ENCODE results near the gene OR7A10.

DNA sequence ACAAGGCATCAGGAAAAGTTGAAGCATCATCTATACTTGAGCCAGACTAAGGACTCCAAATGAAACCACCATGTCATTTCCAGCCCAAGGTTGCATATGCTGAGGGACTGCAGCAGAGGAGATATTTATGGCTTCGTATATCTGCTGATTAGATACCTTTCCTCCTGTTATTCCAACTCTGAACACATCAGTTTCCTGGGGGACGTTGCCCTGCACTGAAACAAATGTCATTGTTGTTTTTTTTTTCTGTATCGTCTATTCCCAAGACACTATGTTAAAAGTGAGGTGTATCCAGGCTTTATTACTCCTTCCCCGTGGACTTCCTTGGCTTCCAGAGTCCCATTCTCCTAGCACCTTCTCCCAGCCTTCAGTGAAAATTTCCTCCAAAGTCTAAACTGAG is 37.3 kb upstream of the OR7A10 start, which contains the start of gene OR7A17:
- TF ChIP-seq, protein P1, sequence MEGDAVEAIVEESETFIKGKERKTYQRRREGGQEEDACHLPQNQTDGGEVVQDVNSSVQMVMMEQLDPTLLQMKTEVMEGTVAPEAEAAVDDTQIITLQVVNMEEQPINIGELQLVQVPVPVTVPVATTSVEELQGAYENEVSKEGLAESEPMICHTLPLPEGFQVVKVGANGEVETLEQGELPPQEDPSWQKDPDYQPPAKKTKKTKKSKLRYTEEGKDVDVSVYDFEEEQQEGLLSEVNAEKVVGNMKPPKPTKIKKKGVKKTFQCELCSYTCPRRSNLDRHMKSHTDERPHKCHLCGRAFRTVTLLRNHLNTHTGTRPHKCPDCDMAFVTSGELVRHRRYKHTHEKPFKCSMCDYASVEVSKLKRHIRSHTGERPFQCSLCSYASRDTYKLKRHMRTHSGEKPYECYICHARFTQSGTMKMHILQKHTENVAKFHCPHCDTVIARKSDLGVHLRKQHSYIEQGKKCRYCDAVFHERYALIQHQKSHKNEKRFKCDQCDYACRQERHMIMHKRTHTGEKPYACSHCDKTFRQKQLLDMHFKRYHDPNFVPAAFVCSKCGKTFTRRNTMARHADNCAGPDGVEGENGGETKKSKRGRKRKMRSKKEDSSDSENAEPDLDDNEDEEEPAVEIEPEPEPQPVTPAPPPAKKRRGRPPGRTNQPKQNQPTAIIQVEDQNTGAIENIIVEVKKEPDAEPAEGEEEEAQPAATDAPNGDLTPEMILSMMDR (IDR thresholded peaks at IDR 0.05; ENCODE audit: low read length), result no peak
- TF ChIP-seq EZH2 (optimal IDR thresholded peaks at IDR 0.05; ENCODE audit: low read depth, low read length), result no peak

All from MM.1S (cell line).